ENCODE data around the gene EXOSC10.

EXOSC10 gene

DNA sequence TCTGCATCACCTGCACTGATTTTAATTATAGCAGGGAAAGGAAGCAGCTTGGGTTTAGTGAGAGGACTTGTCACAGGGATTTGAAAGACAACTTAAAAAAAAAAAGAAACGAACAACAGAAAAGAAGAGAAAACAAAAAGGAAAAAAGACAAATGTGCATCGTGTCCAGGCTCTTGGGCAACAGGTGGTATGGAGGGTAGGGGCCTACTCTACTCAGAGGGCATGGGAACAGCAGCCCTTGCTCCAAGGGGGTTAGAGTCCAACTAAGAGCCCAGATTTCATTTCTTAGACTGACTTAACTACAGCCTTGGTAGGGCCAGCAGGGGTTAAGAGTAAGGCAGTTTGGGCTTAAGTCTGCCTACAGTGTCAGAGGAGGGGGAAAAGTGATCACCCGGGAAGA is 15.3 kb upstream of the EXOSC10 start:
- TF ChIP-seq SCRT1 (tag by site-specific recombination; IDR thresholded peaks at IDR 0.05; ENCODE audit: borderline replicate concordance) (peak; percentile 83), ZNF24 (tag by site-specific recombination; IDR thresholded peaks at IDR 0.05) (no peak), SCRT2 (tag by site-specific recombination; IDR thresholded peaks at IDR 0.05) (peak; percentile 85)
- Histone ChIP-seq H3K4me3 (ENCODE audit: low read depth, low read length) (no peak overlapping the region), H3K27ac (ENCODE audit: extremely low read depth, low read depth, low read length) (no peak overlapping the region), H3K9me3 (ENCODE audit: control insufficient read depth, insufficient read depth, low read depth, low read length) (no peaks in the 10 kb centered on the region), H3K36me3 (ENCODE audit: control insufficient read depth in 2 of 2, insufficient read depth in 1 of 2, low read length in 2 of 2) (peaks cover 42 to 84% of the 10 kb centered on the region in 2 experiments), H3K4me1 (ENCODE audit: control insufficient read depth, insufficient read depth, low read length) (no peaks in the 10 kb centered on the region)
- POLR2A ChIA-PET, result no interaction called here
- CTCF ChIA-PET, result no interaction called here

- H3K36me3 ChIP-seq (ENCODE audit: control insufficient read depth in 2 of 2, insufficient read depth in 1 of 2, low read length in 2 of 2), result peaks cover 21 to 88% of the 10 kb centered on the region in 2 experiments
- ChIA-PET CTCF (interaction anchor here (0.9 to 2.0 kb wide), 2 partner anchors 12 to 71 kb away, joined by 3 to 14 read pairs; no protein-coding TSS in a partner anchor), POLR2A (no interaction called here)
Measured at GRCh38 chr1:11109047-11109760, 9.5 kb upstream of the EXOSC10 start.

DNA sequence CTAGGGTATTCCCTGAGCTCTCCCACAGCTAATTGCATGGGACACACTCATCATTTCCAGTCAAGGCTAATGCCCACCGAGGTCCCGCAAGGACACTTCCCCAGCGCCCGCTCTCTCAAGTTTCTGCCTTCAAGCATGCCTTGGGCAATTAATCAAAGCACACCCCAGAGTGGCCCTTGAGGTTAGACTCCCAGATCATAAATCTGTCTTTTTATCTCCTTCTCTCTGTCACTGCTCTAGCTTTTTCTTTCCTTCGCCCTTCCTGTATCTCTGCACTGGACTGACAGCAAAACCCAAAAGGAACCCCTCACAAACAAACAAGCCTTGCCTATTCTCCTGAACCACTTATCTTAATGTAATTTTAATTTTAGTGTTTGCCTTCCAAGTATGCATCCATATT is 7.9 kb upstream of the EXOSC10 start:
- no peaks in the 10 kb centered on the region for H3K9me3 ChIP-seq (ENCODE audit: control insufficient read depth, insufficient read depth, low read depth, low read length)
- no peak overlapping the region for H3K27ac ChIP-seq (ENCODE audit: extremely low read depth, low read depth, low read length)
- no peak overlapping the region for H3K4me3 ChIP-seq (ENCODE audit: low read depth, low read length)
- POLR2A ChIA-PET, result interaction anchor here (1.5 kb wide), 1 partner anchor 8 kb away, joined by 3 read pairs; the partner anchor contains the start of gene EXOSC10
- peaks cover 13 to 72% of the 10 kb centered on the region in 2 experiments for H3K36me3 ChIP-seq (ENCODE audit: control insufficient read depth in 2 of 2, insufficient read depth in 1 of 2, low read length in 2 of 2)
- CTCF ChIA-PET, result interaction anchor here (1.3 kb wide), 1 partner anchor 70 kb away, joined by 3 read pairs; no protein-coding TSS in a partner anchor
- H3K4me1 ChIP-seq (ENCODE audit: control insufficient read depth, insufficient read depth, low read length), result no peaks in the 10 kb centered on the region
- no peak for TF ChIP-seq ZNF843 (tag by site-specific recombination; IDR thresholded peaks at IDR 0.05)
- no peak for TF ChIP-seq ZFP37 (tag by site-specific recombination; IDR thresholded peaks at IDR 0.05)
- TF ChIP-seq ZBTB20 (tag by site-specific recombination; IDR thresholded peaks at IDR 0.05), result no peak
- TF ChIP-seq ZNF324 (tag by site-specific recombination; IDR thresholded peaks at IDR 0.05), result no peak
- no peak for TF ChIP-seq ZNF560 (tag by site-specific recombination; IDR thresholded peaks at IDR 0.05; ENCODE audit: borderline replicate concordance)
- TF ChIP-seq BCL11B (tag by site-specific recombination; IDR thresholded peaks at IDR 0.05; ENCODE audit: low read depth), result no peak
- TF ChIP-seq ZNF785 (tag by site-specific recombination; IDR thresholded peaks at IDR 0.05), result no peak
- TF ChIP-seq, protein P1, sequence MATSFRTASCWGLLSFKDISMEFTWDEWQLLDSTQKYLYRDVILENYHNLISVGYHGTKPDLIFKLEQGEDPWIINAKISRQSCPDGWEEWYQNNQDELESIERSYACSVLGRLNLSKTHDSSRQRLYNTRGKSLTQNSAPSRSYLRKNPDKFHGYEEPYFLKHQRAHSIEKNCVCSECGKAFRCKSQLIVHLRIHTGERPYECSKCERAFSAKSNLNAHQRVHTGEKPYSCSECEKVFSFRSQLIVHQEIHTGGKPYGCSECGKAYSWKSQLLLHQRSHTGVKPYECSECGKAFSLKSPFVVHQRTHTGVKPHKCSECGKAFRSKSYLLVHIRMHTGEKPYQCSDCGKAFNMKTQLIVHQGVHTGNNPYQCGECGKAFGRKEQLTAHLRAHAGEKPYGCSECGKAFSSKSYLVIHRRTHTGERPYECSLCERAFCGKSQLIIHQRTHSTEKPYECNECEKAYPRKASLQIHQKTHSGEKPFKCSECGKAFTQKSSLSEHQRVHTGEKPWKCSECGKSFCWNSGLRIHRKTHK (tag by site-specific recombination; IDR thresholded peaks at IDR 0.05), result no peak
- TF ChIP-seq FEZF1 (tag by site-specific recombination; IDR thresholded peaks at IDR 0.05), result no peak
- TF ChIP-seq, protein P2, sequence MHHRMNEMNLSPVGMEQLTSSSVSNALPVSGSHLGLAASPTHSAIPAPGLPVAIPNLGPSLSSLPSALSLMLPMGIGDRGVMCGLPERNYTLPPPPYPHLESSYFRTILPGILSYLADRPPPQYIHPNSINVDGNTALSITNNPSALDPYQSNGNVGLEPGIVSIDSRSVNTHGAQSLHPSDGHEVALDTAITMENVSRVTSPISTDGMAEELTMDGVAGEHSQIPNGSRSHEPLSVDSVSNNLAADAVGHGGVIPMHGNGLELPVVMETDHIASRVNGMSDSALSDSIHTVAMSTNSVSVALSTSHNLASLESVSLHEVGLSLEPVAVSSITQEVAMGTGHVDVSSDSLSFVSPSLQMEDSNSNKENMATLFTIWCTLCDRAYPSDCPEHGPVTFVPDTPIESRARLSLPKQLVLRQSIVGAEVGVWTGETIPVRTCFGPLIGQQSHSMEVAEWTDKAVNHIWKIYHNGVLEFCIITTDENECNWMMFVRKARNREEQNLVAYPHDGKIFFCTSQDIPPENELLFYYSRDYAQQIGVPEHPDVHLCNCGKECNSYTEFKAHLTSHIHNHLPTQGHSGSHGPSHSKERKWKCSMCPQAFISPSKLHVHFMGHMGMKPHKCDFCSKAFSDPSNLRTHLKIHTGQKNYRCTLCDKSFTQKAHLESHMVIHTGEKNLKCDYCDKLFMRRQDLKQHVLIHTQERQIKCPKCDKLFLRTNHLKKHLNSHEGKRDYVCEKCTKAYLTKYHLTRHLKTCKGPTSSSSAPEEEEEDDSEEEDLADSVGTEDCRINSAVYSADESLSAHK (tag by site-specific recombination; IDR thresholded peaks at IDR 0.05), result no peak
- TF ChIP-seq ZNF155 (tag by site-specific recombination; IDR thresholded peaks at IDR 0.05), result no peak
- TF ChIP-seq, protein P3, sequence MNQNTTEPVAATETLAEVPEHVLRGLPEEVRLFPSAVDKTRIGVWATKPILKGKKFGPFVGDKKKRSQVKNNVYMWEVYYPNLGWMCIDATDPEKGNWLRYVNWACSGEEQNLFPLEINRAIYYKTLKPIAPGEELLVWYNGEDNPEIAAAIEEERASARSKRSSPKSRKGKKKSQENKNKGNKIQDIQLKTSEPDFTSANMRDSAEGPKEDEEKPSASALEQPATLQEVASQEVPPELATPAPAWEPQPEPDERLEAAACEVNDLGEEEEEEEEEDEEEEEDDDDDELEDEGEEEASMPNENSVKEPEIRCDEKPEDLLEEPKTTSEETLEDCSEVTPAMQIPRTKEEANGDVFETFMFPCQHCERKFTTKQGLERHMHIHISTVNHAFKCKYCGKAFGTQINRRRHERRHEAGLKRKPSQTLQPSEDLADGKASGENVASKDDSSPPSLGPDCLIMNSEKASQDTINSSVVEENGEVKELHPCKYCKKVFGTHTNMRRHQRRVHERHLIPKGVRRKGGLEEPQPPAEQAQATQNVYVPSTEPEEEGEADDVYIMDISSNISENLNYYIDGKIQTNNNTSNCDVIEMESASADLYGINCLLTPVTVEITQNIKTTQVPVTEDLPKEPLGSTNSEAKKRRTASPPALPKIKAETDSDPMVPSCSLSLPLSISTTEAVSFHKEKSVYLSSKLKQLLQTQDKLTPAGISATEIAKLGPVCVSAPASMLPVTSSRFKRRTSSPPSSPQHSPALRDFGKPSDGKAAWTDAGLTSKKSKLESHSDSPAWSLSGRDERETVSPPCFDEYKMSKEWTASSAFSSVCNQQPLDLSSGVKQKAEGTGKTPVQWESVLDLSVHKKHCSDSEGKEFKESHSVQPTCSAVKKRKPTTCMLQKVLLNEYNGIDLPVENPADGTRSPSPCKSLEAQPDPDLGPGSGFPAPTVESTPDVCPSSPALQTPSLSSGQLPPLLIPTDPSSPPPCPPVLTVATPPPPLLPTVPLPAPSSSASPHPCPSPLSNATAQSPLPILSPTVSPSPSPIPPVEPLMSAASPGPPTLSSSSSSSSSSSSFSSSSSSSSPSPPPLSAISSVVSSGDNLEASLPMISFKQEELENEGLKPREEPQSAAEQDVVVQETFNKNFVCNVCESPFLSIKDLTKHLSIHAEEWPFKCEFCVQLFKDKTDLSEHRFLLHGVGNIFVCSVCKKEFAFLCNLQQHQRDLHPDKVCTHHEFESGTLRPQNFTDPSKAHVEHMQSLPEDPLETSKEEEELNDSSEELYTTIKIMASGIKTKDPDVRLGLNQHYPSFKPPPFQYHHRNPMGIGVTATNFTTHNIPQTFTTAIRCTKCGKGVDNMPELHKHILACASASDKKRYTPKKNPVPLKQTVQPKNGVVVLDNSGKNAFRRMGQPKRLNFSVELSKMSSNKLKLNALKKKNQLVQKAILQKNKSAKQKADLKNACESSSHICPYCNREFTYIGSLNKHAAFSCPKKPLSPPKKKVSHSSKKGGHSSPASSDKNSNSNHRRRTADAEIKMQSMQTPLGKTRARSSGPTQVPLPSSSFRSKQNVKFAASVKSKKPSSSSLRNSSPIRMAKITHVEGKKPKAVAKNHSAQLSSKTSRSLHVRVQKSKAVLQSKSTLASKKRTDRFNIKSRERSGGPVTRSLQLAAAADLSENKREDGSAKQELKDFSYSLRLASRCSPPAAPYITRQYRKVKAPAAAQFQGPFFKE (tag by site-specific recombination; IDR thresholded peaks at IDR 0.05; ENCODE audit: borderline replicate concordance), result no peak
- TF ChIP-seq ZNF391 (tag by site-specific recombination; IDR thresholded peaks at IDR 0.05; ENCODE audit: borderline replicate concordance, low read depth), result no peak

More at GRCh38 chr1:11109047-11109760, 9.5 kb upstream of the EXOSC10 start:
- Histone ChIP-seq H3K4me1 (ENCODE audit: control insufficient read depth, insufficient read depth, low read length) (no peaks in the 10 kb centered on the region), H3K9me3 (ENCODE audit: control insufficient read depth, insufficient read depth, low read depth, low read length) (no peaks in the 10 kb centered on the region), H3K27ac (ENCODE audit: extremely low read depth, low read depth, low read length) (no peak overlapping the region), H3K4me3 (ENCODE audit: low read depth, low read length) (no peak overlapping the region)
- no peak for TF ChIP-seq SALL2 (tag by site-specific recombination; IDR thresholded peaks at IDR 0.05; ENCODE audit: borderline replicate concordance)
- no peak for TF ChIP-seq KLF1 (tag by site-specific recombination; IDR thresholded peaks at IDR 0.05)
- TF ChIP-seq, protein P4, sequence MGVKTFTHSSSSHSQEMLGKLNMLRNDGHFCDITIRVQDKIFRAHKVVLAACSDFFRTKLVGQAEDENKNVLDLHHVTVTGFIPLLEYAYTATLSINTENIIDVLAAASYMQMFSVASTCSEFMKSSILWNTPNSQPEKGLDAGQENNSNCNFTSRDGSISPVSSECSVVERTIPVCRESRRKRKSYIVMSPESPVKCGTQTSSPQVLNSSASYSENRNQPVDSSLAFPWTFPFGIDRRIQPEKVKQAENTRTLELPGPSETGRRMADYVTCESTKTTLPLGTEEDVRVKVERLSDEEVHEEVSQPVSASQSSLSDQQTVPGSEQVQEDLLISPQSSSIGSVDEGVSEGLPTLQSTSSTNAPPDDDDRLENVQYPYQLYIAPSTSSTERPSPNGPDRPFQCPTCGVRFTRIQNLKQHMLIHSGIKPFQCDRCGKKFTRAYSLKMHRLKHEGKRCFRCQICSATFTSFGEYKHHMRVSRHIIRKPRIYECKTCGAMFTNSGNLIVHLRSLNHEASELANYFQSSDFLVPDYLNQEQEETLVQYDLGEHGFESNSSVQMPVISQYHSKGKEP (tag by site-specific recombination; IDR thresholded peaks at IDR 0.05), result no peak

Data from HEK293 (cell line).